Smooth muscle cell (in vitro differentiated cells): ENCODE results near the gene CCDC18. TPM values are rescaled to one million over a fixed set of nuclear protein-coding genes. Genes with fewer than 3 reads are reported as not detected.

Experiments used
- DNase-seq: peaks from one replicate; lab custom pipeline; 2025; ENCODE audit not compliant: unreplicated experiment; lab: John Stamatoyannopoulos, UW
- H2AFZ ChIP-seq: fragments of 200-600 bp; sonication (generic); 2 replicates; pipeline ENCODE4 v1.6.0; 2016; ENCODE audit warnings: antibody characterized with exemption, low read depth, mild to moderate bottlenecking
- H3F3A ChIP-seq: fragments of 200-600 bp; sonication (generic); 2 replicates; pipeline ENCODE4 v1.6.0; 2017; ENCODE audit warnings: antibody characterized with exemption, low read depth
- H3K27ac ChIP-seq: fragments of 200-600 bp; sonication (generic); 2 replicates; pipeline ENCODE4 v1.5.1; 2016; ENCODE audit warnings: low read depth, mild to moderate bottlenecking
- H3K27me3 ChIP-seq: fragments of 200-600 bp; sonication (generic); 2 replicates; pipeline ENCODE4 v1.6.1; 2016; ENCODE audit warnings: low read depth, mild to moderate bottlenecking
- H3K36me3 ChIP-seq: fragments of 200-600 bp; sonication (generic); 2 replicates; pipeline ENCODE4 v1.5.1; 2016; ENCODE audit warnings: low read depth
- H3K4me1 ChIP-seq: fragments of 200-600 bp; sonication (generic); 2 replicates; pipeline ENCODE4 v1.5.1; 2016; ENCODE audit warnings: low read depth
- H3K4me2 ChIP-seq: fragments of 200-600 bp; sonication (generic); 2 replicates; pipeline ENCODE4 v1.6.0; 2016; ENCODE audit warnings: mild to moderate bottlenecking
- H3K4me3 ChIP-seq: fragments of 200-600 bp; sonication (generic); 2 replicates; pipeline ENCODE4 v1.5.1; 2016; ENCODE audit warnings: mild to moderate bottlenecking
- H3K79me2 ChIP-seq: fragments of 200-600 bp; sonication (generic); 2 replicates; pipeline ENCODE4 v1.6.0; 2016; ENCODE audit warnings: low read depth, mild to moderate bottlenecking
- H3K9ac ChIP-seq: fragments of 200-600 bp; sonication (generic); 2 replicates; pipeline ENCODE4 v1.6.0; 2016; ENCODE audit warnings: low read depth
- H3K9me3 ChIP-seq: fragments of 200-600 bp; sonication (generic); replicated peaks from 2 replicates; pipeline ENCODE4 v1.5.1; 2016; ENCODE audit warnings: low read depth
- H4K20me1 ChIP-seq: fragments of 200-600 bp; sonication (generic); 2 replicates; pipeline ENCODE4 v1.6.0; 2016; ENCODE audit warnings: low read depth
- WGBS: methylation state at CpG from one replicate; pipeline ENCODE4 v1.1.7; 2016; ENCODE audit warnings: low lambda C conversion rate; 5-methylcytosine and 5-hydroxymethylcytosine counted together
- polyA plus RNA-seq: library from polyadenylated mRNA; unstranded; fragments of >200 nt; fragmentation: Nextera tagmentation; extraction: Ambion mirVana; gene quantifications from 2 replicates; pipeline ENCODE4 v1.2.1, GENCODE V29; 2016
- total RNA-seq: library from RNA; depleted of rRNA; stranded (reverse); fragments of >200 nt; gene quantifications from 2 replicates; pipeline ENCODE4 v1.2.3, GENCODE V29; 2014
- TF ChIP-seq, protein P1 (sequence below): fragments of 200-600 bp; sonication (generic); IDR thresholded peaks from 2 replicates; pipeline ENCODE4 v1.5.1; 2017; ENCODE audit warnings: borderline replicate concordance, mild to moderate bottlenecking, antibody characterized with exemption; ENCODE audit not compliant: insufficient read depth, poor library complexity, severe bottlenecking

Gene CCDC18
- total and polyA plus RNA-seq, 2 experiments from 2014 or later = 2.0 to 2.8 TPM

DNA sequence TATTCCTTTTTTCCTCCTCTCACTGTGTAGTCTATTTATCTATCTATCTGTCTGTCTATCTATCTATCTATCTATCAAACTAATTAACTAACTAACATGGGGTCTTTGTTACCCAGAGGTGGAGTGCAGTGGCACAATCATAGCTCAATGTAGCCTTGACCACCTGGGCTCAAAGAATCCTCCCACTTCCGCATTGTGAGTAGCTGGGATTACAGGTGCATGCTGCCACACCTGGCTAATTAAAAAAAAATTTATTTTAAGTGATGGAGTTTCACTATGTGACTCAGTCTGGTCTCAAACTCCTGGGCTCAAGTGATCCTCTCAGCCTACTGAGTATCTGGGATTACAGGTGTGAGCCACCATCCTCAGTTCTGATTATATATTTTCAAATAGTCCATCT is 71.4 kb downstream of the CCDC18 start:
- no peaks in the 10 kb centered on the region for H3K79me2 ChIP-seq
- H4K20me1 ChIP-seq = no peaks in the 10 kb centered on the region
- no peaks in the 10 kb centered on the region for H3K36me3 ChIP-seq
- WGBS = 96% methylated on average over 1 of the region's 1 CpG
- no peaks in the 10 kb centered on the region for H3K4me1 ChIP-seq
- H3K4me3 ChIP-seq = no peak overlapping the region
- H3K9ac ChIP-seq = no peak overlapping the region
- TF ChIP-seq, protein P1, sequence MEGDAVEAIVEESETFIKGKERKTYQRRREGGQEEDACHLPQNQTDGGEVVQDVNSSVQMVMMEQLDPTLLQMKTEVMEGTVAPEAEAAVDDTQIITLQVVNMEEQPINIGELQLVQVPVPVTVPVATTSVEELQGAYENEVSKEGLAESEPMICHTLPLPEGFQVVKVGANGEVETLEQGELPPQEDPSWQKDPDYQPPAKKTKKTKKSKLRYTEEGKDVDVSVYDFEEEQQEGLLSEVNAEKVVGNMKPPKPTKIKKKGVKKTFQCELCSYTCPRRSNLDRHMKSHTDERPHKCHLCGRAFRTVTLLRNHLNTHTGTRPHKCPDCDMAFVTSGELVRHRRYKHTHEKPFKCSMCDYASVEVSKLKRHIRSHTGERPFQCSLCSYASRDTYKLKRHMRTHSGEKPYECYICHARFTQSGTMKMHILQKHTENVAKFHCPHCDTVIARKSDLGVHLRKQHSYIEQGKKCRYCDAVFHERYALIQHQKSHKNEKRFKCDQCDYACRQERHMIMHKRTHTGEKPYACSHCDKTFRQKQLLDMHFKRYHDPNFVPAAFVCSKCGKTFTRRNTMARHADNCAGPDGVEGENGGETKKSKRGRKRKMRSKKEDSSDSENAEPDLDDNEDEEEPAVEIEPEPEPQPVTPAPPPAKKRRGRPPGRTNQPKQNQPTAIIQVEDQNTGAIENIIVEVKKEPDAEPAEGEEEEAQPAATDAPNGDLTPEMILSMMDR = no peak
- H3K27me3 ChIP-seq = no peaks in the 10 kb centered on the region
- no peak for DNase-seq
- H3K4me2 ChIP-seq = no peak overlapping the region
- H3K9me3 ChIP-seq = peaks cover 3% of the 10 kb centered on the region
- H3F3A ChIP-seq = no peaks in the 10 kb centered on the region
- H2AFZ ChIP-seq = no peak overlapping the region
- no peak overlapping the region for H3K27ac ChIP-seq

DNA sequence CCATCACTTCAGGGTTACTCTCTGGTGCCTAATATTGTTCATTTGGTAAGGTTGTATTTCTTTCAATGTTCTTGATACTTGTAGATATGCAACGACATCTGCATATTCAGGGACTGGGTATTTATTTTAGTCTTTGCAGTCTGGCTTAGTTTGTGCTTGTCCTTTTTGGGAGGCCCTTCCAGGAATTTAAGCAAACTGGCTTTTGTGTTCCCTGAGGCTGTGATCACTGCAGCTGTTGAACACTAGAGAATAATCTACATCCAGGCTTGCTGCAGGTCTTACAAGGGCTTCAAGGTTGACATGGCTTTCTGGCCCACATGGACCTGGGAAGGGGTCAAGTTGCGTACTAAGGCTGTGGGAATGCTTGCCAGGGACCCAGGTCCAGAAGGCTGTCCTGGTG is 72.1 kb downstream of the CCDC18 start:
- Histone ChIP-seq H3K36me3 (no peaks in the 10 kb centered on the region), H3K27me3 (no peaks in the 10 kb centered on the region), H3K4me1 (no peaks in the 10 kb centered on the region), H3F3A (no peaks in the 10 kb centered on the region), H2AFZ (no peak overlapping the region), H3K9me3 (peaks cover 3% of the 10 kb centered on the region), H3K4me2 (no peak overlapping the region), H3K27ac (no peak overlapping the region), H4K20me1 (no peaks in the 10 kb centered on the region), H3K4me3 (no peak overlapping the region), H3K9ac (no peak overlapping the region), H3K79me2 (no peaks in the 10 kb centered on the region)
- TF ChIP-seq, protein P1 = no peak
- no peak for DNase-seq
- 98% methylated on average over 2 of the region's 2 CpGs for WGBS

DNA sequence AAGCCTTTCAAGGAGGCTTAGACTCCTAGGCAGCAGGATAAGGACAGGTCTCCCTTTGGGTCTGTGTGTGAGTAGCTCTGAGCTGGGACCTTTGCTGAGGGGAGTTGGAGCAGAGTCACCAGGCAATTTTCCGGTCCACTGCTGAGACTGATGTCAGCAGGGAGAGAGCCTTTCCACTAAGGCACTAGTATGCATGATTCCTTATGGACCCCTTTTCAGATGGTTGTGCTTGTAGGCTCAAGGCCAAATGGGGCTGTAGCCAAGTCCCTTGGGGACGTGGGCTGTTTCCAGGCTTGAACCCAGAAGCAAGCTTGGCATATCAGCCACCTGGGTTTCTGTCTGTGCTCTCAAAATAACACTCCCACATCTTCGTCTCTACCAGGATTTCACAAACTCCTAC is 73.0 kb downstream of the CCDC18 start:
- no peak for DNase-seq
- TF ChIP-seq, protein P1 = no peak
- Histone ChIP-seq H3K9me3 (peaks cover 3% of the 10 kb centered on the region), H3K4me2 (no peak overlapping the region), H2AFZ (no peak overlapping the region), H3K9ac (no peak overlapping the region), H3K4me3 (no peak overlapping the region), H4K20me1 (no peaks in the 10 kb centered on the region), H3K27ac (no peak overlapping the region), H3K27me3 (no peaks in the 10 kb centered on the region), H3K79me2 (no peaks in the 10 kb centered on the region), H3F3A (no peaks in the 10 kb centered on the region), H3K36me3 (no peaks in the 10 kb centered on the region), H3K4me1 (no peaks in the 10 kb centered on the region)
- WGBS = 96% methylated on average over 3 of the region's 3 CpGs

DNA sequence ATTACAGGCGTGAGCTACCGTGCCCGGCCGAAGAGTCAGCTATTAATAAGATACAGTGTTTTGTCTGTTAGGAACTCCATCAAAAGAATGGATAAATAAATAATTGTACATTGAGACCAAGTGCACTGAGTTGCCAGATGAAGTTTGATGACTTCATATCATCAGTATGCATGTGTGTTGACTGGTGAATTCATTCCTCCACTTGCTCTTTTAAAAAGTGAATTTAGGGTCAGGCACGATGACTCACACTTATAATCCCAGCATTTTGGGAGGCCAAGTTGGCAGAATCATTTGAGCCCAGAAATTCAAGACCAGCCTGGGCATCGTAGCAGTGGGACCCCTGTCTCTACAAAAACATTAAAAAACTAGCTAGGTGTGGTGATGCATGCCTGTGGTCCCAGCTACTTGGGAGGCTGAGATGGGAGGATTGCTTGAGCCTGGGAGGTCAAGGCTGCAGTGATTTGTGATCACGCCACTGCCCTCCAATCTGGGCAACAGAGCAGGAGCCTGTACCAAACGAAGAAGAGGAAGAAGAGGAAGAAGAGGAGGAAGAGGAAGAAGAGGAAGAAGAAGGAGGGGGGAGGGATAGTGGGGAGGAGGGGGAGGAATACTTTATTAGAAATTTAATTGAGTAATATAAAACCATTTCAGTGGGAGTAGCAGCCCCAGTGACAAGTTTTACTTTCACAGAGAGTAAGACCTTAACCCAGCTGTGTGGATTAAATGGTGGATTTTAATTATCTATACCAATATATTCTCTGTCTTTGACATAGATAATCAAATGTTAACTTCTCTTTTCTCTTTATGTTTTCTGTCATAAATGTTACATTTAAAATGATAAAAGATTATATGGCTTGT is 74.9 kb downstream of the CCDC18 start:
- Histone ChIP-seq H3K27ac (no peak overlapping the region), H3K36me3 (no peaks in the 10 kb centered on the region), H2AFZ (no peak overlapping the region), H3K9me3 (peaks cover 3% of the 10 kb centered on the region), H3K4me3 (no peak overlapping the region), H3K9ac (no peak overlapping the region), H4K20me1 (no peaks in the 10 kb centered on the region), H3K4me2 (no peak overlapping the region), H3K27me3 (no peaks in the 10 kb centered on the region), H3K4me1 (no peaks in the 10 kb centered on the region), H3F3A (no peaks in the 10 kb centered on the region), H3K79me2 (no peaks in the 10 kb centered on the region)
- 96% methylated on average over 8 of the region's 8 CpGs for WGBS
- no peak for DNase-seq
- TF ChIP-seq, protein P1 = no peak
